Stimulated activated CD4-positive, alpha-beta T cell treated with anti-CD3 and anti-CD28 coated beads, Interleukin-4, amount 100 ng/mL, for 4 hours (primary cell): ENCODE measurements around the gene YTHDF1.

ENCODE experiments used
- DNase-seq, 2 experiments: peaks; one replicate each; pipeline ENCODE4 v3.0.0-alpha.2; 2020

The YTHDF1 gene

DNA sequence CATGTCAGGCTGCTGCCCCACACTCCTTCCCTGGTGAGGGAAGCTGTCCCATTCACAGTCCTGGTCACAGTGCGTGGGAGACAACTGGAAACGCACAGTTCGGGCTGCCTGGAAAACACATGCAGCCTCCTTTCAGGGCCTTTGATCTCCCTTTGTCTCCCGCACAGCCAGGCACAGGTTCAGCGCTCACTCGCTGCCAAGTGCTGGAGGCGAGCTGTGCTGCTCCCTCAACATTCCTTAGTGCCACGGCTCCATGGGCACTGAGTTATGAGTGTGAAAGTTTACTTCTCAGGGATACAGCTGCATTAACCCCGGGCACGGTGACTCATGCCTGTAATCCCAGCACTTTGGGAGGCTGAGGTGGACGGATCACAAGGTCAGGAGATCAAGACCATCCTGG lies 9.1 kb downstream of the YTHDF1 start:
- no peak for DNase-seq

DNA sequence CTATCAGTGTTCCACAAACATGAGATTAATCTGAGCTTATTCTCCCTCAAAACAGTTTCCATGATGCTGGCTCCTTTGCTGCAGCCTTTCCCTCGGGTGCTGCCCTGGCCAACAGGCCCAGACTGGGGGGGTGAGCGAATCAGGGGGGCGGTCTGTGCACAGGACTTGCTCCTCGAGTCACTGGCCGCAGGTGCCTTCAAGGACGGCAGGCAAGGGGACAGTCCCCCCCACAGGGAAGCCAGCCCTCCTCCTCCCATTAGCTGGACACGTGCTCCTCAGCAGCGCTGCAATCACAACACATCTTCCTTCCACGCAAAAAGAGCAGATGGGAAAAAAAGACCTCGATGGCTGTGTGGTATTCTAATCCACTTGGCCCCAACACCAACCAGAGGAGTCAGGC lies 10.0 kb downstream of the YTHDF1 start:
- DNase-seq, result no peak

DNA sequence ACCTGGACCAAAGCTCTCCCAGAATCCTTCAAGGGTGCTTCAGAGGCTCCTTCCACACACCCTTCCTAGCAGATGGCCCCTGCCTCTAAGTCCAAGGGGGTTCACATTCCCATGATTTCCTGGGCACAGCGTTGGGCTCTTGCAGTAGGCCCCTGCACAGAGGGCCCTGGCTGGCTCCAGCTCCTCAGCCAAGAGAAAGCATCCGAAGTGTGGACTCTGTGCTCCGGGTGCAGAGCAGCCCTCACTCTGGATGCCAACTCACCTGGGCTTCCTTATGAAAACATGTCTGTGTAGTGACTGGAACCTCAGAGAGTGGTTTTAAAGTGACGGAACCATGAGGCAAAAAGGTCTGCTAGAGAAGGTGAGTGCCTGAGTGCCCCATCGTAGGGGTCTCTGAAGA lies 11.6 kb downstream of the YTHDF1 start:
- no peak for DNase-seq

DNA sequence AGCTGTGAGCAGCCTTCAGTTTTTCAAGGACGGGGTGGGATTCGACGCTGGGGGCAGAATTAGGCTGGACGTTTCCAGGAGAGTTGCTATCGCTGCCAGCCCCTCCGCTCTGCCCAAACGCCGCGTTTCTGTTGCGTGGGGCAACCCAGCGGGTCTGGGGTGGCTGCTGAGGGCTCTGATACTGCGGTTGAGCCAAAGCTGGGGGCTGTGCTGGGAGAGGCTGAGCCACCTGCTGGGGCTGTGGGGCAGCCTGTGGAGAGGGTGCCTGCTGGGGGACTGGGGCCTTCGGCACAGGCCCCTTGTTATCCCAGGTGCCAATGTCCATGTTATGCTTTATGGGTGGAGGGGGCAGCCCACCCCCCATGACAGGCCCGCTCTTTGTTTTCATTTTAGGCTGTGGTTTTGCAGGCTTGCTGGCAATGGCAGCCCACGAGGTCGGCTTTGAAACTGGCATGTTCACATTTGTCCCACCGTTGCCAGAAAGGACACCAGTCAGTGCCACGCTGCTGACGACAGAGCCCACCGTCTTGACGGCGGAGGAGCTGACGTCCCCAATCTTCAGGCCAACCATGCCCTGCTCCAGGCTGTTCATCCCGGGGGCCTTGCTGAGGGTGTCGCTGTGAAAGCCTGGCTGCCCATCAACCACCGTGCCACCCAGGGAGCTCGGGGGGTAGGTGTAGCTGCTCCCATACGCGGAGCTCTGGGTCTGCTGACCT lies 13.0 kb downstream of the YTHDF1 start:
- no peak for DNase-seq

DNA sequence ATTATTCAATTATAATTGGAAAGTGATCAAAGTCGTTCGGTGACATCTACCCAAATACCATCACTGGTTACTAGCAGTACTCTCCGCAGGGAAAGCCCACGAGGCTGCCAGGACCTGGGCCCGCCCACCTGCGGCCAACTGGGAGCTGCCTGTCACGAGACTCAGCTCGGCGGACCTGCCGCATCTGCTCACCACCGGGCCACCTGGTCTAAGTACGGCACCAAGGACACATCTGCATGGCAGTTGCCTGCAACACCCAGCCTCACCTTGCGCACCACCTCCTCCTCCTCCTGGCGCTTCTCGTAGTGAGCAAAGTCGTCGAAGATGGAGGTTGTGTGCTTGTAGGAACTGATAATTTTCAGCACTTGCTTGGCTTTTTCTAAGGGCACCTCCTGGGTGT lies 13.9 kb downstream of the YTHDF1 start:
- DNase-seq, result no peak

DNA sequence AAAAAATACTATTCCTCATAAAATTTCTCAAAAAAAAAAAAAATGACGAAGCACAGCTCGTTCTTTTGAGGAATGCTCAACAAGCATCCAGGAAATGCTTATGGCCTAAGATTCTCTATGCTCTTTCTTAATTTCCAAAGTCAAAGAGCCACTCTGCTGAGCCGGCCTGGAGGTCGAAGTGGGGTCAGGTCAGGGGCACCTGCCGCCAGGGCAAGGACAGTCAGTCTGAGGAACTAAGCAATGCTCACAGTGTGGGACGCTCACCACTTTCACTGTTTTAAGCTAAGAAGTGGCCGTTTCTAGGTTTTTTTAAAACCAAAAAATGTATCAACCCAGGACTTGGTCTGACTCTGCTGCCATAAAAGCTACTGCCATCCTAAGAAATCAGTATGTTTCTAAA lies 17.3 kb downstream of the YTHDF1 start:
- DNase-seq, result no peak

DNA sequence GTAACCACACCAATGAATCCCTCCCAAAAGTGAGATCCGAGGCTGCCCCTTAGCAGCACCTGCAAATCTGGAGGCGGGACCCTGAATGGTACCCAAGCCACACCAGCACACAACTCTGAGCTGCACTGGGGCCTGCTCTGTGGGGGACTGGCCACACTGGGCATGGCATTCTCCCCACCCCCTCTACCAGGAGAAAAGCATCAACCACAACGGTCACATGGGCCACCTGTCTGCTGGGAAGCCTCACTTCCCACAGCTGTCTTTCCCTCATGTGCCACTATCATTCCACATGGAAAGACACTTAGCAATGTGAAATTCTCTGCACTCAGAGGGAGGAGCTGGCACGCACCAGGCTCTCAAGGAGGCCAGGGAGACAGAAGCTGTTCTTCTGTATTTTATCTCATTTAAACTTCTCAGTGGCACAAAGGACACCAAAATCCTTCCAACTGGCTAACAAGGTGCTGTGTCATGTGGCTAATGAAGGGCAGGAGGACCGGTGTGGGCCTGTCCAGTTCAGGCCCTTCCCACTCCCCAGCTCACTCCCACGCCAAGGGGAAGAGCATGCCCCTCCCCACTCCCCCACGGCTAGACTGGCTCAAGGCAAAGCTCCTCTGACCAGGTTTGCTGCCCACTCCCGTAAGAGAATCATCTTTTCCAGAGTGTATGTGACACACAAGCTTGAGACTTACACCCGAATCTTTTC lies 19.0 kb downstream of the YTHDF1 start:
- no peak for DNase-seq

DNA sequence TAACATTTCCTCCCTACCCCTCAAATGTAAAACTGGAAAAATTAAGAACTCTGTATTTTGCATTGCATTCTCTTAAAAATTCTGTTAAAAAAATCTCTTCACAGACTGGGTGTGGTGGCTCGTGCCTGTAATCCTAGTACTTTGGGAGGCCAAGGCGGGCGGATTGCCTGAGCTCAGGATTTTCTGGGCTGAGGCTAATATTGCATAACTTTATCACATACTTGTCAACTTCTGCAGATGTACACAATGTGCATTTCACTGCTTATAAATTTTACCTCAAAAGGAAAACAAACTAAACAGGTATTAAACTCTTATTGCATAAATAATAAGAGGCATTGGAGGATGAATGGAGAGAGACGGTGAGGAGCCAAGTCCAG lies 21.1 kb downstream of the YTHDF1 start:
- DNase-seq, result no peak

DNA sequence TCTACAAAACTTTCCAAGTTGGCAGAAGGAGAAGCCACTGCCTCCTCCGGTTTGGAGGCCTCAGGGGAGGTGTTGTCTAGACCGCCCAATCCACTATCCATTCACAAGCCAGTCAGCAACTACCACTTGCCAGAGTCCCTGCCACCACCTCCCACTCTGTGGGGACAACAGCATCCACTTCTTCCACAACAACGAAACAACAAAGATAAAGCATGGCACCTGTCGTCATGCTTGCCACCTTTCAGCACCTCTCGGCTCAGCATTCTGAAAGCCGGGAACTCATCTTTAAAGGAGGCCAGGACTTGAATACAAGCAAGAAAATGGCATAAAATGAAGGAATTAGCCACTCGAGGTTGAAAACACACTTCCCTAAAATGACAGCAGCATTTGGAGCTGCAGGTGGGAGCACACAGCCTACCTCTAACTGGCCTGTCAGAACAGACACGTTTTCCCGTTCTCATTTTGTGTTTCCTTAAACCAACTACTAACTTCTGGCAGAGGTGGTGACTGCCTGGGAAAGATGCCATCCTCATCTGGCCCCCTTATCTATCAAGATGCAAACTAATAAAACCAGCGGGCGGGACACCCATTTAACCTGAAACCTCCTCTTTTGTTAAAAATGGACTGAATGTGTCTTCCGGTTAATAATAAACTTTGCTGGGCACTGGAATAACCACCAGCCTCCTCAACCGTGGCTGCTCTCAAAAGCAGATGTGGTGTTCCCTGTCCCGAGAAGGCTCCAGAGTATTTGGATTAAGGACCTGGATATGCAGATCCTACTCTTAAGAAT lies 21.7 kb downstream of the YTHDF1 start:
- no peak for DNase-seq

DNA sequence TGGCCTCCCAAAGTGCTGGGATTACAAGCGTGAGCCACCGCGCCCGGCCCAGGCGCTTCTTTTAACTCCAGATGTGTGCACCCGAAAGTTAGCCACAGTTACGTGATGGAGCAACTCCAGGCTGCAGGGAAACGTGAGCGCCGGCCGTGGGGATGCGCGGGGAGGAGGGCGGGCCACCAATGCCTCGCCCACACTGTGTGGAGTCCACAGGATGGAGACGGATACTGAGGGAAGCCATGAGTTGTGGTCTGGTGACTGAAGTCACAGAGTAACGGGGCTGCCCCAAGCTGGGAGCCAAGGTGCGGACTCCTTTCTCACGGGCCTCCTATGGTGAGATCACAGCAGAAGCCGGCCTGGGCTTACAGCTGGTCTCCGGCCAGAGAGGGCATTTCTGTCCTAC lies 23.2 kb downstream of the YTHDF1 start:
- no peak for DNase-seq

DNA sequence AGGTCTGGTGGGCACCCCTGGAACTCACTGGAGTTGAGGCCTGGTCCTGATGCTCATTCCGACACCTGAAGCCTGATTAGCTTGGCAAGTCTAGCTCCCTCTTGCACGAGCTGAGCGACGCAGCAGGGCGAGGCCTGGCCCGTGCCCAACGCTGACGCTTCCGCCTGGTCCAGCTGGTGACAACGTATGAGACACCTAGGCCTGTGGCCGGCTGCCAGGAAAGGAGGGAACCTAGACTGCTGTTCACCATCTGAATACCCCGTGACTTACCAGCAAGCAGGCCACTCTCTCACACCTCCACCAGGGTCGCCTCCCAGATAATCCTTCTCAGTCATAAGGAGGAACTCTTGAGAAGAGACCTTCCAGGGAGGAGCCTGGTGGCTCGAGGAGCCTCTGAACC lies 24.5 kb downstream of the YTHDF1 start:
- no peak for DNase-seq

DNA sequence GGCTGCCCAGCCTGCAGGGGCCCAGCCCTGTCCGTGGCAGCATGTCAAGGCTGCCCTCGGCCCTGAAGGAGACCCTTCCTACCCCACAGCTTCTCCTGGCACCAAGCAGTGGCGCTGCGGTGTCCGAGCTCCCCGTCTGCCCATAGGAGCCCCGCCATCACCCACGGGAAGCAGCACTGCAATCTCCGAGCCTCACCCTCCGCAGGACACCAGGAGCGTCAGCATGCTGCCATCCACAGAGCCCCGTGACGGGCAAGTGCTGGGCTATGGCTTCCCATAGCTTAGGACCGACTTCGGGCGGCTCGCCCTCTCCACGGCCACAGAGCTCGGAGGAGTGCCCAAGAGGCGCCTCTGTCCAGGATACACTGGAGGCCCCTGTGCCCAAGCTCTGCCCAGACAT lies 25.1 kb downstream of the YTHDF1 start:
- DNase-seq, result no peak

DNA sequence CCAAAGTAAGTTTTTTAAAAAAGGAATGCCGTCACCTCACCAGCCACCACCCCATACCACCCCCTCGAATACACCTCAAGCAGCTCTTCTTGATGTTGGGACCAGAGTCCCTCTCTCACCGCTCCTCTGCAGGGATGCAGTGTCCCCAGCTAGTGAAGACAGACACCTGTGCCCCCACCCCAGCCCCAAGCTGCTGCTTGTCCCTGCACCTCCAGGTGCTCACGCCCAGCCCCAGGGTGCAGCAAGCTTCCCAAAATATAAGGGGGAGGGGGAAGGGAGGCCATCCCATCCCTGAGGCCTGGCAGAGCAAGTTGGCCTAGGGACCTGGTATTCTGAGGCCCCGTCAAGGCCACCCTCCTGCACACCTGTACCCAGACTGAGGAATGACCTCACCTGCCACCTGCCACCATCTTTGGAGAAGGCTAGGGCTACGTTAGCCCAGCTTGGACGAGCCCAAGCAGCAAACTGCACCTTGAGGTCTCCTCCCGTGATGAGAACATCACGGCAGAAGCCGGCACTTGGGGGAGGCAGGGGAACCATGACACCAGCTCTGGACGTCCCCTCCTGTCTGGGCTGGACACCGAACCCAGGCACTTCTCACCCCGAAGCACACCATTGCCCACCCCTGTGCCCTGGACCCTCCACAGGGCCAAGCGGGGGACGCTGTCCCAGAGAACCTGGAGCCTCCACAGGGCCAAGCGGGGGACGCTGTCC lies 25.9 kb downstream of the YTHDF1 start:
- no peak for DNase-seq

DNA sequence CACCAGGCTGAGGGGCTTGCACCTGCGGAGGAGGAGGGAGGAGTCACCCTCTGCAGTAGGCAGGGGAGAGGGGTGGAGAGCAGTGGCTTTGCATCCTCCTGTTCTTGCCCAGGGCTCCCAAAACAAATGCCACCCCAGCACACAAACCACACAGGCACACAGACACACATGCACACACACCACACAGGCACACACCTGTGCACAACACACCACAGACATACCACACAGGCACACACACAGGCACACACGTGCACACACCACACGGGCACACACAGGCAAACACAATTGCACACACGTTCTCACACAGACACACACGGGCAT lies 26.6 kb downstream of the YTHDF1 start:
- no peak for DNase-seq

DNA sequence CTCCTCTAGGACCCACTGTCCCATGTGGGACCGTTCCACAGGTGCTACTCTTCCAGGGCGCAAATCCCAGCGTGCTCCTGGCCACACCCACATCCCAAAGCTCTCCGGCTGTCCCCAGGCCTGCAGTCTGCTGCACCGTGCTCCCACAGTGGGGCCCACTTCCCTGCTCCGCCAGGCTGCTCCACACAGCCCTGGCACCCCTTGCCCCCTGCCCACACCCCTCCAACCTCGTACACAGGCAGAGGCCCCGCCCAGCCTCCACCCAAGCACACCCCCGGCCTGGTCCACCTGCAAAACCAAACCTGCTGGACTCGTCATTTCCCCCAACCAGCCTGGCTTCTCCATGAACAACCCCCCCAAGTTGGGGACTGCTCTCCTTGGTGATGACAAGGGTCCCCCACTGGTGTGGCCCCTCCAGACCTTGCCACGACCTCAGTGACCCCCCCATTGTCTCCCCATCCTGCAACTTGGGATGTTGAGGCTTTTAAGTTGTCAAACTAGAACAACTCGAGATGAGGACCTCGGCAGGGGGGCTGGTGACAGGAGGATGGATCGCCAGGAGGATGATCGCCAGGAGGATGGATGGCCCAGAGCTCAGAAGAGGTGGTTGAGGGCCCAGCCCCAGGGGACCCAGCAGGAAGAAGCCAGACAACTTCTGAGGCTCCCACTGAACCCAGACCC lies 27.1 kb downstream of the YTHDF1 start:
- no peak for DNase-seq

DNA sequence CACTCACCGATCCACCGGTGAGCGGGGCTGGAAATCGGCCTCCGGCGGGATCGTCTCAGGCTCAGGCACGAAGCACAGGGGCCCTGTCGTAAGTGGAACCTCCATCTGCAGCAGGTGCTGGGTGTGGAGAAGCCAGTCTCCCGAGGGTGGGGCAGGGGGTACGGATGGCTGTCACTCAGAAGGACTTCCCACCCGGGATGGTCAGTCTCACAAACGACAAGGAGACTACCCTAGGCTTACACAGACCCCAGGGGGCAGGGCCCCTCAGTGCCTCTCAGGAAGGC lies 27.8 kb downstream of the YTHDF1 start:
- DNase-seq, result no peak

DNA sequence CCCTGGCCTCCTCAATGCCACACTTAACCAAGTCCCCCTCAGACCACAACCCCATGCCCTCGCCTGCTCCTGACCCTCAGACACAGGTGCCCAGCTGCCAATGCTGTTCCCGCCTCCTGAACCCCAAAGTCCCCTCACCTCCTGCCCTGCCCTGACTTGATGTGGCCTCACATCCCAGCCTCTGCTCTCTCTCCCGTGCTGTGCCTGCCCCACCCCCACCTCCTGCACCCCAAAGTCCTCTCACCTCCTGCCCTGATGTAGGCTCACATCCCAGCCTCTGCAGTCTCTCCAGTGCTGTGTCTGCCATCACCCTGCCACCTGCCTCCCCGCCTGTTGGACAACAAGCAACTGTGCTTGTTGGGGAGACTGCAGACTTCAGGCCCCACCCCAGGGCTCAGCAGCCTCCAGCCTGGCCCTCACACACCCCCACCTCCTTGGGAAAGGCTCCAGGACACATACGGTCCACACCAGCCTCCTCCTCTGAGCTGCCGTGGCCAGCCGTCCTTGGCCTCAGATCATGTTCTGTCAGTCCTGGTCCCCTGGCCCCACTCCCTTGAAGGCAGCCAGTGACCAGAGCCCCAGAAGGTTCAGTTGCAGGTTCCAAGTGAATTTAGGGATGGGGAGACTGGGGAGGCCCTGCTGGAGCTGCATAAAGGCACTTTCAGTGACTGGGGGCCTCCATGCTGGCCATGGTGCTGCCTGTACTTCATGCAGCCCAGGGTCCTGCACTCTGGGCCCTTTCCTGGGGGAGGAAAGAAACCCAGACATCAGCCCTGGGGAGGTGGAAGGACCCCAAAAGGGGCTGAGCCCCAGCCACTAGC lies 28.4 kb downstream of the YTHDF1 start:
- DNase-seq, result no peak

DNA sequence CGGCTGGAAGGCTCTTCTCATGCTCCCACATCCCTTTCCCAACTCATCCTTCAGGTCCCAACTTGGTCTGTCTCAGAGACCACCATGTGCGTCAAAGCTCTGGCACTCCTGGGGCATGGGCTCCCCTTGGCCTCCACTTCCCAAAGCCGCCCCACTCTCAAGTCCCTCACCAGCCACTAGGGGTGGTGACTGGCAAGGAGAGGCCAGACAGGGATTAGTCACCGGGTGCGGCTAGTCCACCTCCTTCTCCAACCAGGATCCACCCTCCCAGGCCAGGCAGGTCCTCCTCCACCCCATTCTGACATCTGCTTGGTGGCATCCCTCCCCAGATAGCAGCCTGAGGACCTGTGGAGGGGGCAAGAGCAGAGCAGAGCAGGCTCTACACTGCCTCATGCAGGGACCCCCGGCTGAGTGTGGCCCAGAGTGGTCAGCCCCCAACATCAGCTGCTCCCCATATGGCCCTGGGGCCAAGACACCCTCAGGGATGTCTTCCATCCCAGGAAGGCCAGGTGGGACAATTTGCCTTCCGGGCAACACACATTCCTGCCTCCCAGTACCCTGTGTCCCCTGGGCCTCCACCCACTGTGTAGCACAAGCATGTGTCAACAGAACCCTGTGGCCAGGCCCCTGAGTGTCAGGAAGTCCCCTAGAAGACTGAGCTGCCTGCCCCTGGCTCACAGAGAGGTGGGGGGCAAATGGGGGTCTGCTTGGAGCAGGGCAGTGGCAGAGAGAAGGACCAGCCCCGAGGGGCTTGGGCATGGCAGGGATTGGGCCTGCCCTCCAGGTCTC lies 29.2 kb downstream of the YTHDF1 start:
- no peak for DNase-seq

DNA sequence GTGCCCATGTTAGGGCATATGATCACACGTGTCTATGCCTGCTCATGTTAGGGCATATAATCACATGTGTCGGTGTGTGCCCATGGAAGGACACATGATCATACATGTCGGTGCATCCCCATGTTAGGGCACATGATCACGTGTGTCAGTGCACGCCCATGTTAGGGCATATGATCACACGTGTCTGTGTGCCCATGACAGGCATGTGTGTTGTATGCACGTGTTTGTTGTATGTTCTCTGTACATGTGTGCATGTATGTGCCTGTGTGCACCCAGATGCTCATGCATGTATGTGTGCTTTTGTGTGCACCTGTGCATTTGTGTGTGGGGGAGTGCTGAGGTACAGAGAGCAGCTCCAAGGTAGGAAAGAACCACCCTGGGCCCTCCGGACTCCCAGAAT lies 29.8 kb downstream of the YTHDF1 start:
- no peak for DNase-seq

DNA sequence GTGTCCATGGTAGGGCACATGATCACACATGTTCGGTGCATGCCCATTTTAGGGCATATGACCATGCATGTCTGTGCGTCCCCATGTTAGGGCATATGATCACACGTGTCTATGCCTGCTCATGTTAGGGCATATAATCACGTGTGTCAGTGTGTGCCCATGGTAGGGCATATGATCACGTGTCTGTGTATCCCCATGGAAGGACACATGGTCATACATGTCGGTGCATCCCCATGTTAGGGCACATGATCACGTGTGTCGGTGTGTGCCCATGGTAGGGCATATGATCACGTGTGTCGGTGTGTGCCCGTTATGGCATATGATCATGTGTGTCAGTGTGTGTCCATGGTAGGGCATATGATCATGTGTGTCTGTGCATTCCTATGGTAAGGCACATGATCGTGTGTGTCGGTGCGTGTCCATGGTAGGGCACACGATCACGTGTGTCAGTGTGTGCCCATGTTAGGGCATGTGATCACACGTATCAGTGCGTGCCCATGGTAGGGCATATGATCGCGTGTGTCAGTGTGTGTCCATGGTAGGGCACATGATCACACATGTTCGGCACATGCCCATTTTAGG lies 30.6 kb downstream of the YTHDF1 start:
- no peak for DNase-seq
